IMR-90 (cell line): ENCODE data around the gene CTSC. TPM values are rescaled to one million over a fixed set of nuclear protein-coding genes. Genes with fewer than 3 reads are reported as not detected.

Source experiments
- ATAC-seq: fragments of 200-7000 bp; cut with Tn5 transposase; 2 replicates; pipeline ENCODE4 v1.9.1; 2020; ENCODE audit warnings: low read depth, mild to moderate bottlenecking, moderate library complexity
- BruUV-seq: library from RNA; stranded (reverse); fragments of 400-500 nt; replicated peaks from 2 replicates; lab custom pipeline; 2021; lab: Mats Ljungman, UMichigan
- CTCF ChIA-PET: fragments of 300-600 bp; formaldehyde crosslinking; extraction: SDS; loops from one replicate; lab custom pipeline; 2021; ENCODE audit warnings: antibody characterized with exemption; lab: Yijun Ruan, JAX
- POLR2A ChIA-PET: fragments of 300-600 bp; sonication (Branson Sonifier 250); formaldehyde crosslinking; loops from one replicate; lab custom pipeline; 2022; ENCODE audit warnings: antibody characterized with exemption; ENCODE audit not compliant: unreplicated experiment; lab: Charles Lee
- DNase-seq: peaks from one replicate; pipeline ENCODE4 v3.0.0; 2013
- H2AFZ ChIP-seq: replicated peaks from 2 replicates; pipeline ENCODE3; 2013; ENCODE audit warnings: low read length, mild to moderate bottlenecking; ENCODE audit not compliant: poor library complexity
- H2AK5ac ChIP-seq: 2 replicates; pipeline ENCODE4 v1.6.1; 2013; ENCODE audit warnings: low read depth, low read length, inconsistent platforms
- H2AK9ac ChIP-seq: replicated peaks from 2 replicates; pipeline ENCODE3; 2013; ENCODE audit warnings: mild to moderate bottlenecking, low read depth, low read length, moderate library complexity; ENCODE audit not compliant: poor library complexity
- H2BK120ac ChIP-seq: 2 replicates; pipeline ENCODE4 v1.6.1; 2013; ENCODE audit warnings: low read depth, low read length, inconsistent platforms
- H2BK15ac ChIP-seq: 3 replicates; pipeline ENCODE4 v1.6.1; 2013; ENCODE audit warnings: low read depth, low read length, inconsistent platforms
- H2BK20ac ChIP-seq: 2 replicates; pipeline ENCODE4 v1.6.1; 2013; ENCODE audit warnings: low read depth, mild to moderate bottlenecking, inconsistent platforms, low read length, moderate library complexity
- H2BK5ac ChIP-seq: 2 replicates; pipeline ENCODE4 v1.6.1; 2013; ENCODE audit warnings: mild to moderate bottlenecking, low read depth, low read length, inconsistent platforms; ENCODE audit not compliant: poor library complexity, severe bottlenecking
- H3K14ac ChIP-seq: replicated peaks from 2 replicates; pipeline ENCODE4 v1.6.1; 2013; ENCODE audit warnings: low read depth, low read length, inconsistent platforms
- H3K18ac ChIP-seq: 2 replicates; pipeline ENCODE4 v1.6.1; 2013; ENCODE audit warnings: low read depth, low read length, control low read depth
- H3K23ac ChIP-seq: 2 replicates; pipeline ENCODE4 v1.6.1; 2013; ENCODE audit warnings: low read depth, low read length, inconsistent platforms
- H3K27ac ChIP-seq: 2 replicates; pipeline ENCODE4 v1.5.1; 2013; ENCODE audit warnings: mild to moderate bottlenecking, control low read depth, low read length; ENCODE audit not compliant: insufficient read depth
- H3K27me3 ChIP-seq: 2 replicates; pipeline ENCODE4 v1.6.1; 2013; ENCODE audit warnings: low read length; ENCODE audit not compliant: control insufficient read depth, insufficient read depth
- H3K36me3 ChIP-seq: 2 replicates; pipeline ENCODE4 v1.6.1; 2013; ENCODE audit warnings: low read length, mixed read lengths; ENCODE audit not compliant: control insufficient read depth, insufficient read depth
- H3K4ac ChIP-seq: 2 replicates; pipeline ENCODE4 v1.6.1; 2013; ENCODE audit warnings: low read depth, low read length, inconsistent platforms
- H3K4me1 ChIP-seq: 2 replicates; pipeline ENCODE4 v1.6.1; 2013; ENCODE audit warnings: low read length, mixed read lengths; ENCODE audit not compliant: control insufficient read depth, insufficient read depth
- H3K4me2 ChIP-seq: 2 replicates; pipeline ENCODE4 v1.6.1; 2013; ENCODE audit warnings: low read depth, mild to moderate bottlenecking, control low read depth, low read length, moderate library complexity
- H3K4me3 ChIP-seq: 2 replicates; pipeline ENCODE4 v1.5.1; 2013; ENCODE audit warnings: low read depth, mild to moderate bottlenecking, control low read depth, low read length, moderate library complexity; ENCODE audit not compliant: insufficient read depth
- H3K56ac ChIP-seq: 2 replicates; pipeline ENCODE4 v1.6.1; 2013; ENCODE audit warnings: low read length, inconsistent platforms; ENCODE audit not compliant: insufficient read depth; ENCODE audit errors: extremely low read depth
- H3K79me1 ChIP-seq, 2 experiments: 2 replicates each; pipeline ENCODE4 v1.6.1; 2013; ENCODE audit warnings: low read length in 2 of 2, inconsistent platforms in 1 of 2, low read depth in 1 of 2
- H3K9ac ChIP-seq: 2 replicates; pipeline ENCODE4 v1.6.1; 2013; ENCODE audit warnings: low read depth, low read length, control low read depth
- H3K9me1 ChIP-seq: 2 replicates; pipeline ENCODE4 v1.6.1; 2013; ENCODE audit warnings: low read length, inconsistent platforms; ENCODE audit not compliant: insufficient read depth
- H3K9me3 ChIP-seq: 2 replicates; pipeline ENCODE4 v1.6.1; 2013; ENCODE audit warnings: low read length; ENCODE audit not compliant: control insufficient read depth, insufficient read depth
- H4K20me1 ChIP-seq: 2 replicates; pipeline ENCODE4 v1.6.1; 2013; ENCODE audit warnings: low read length, inconsistent platforms; ENCODE audit not compliant: insufficient read depth
- H4K5ac ChIP-seq: 2 replicates; pipeline ENCODE4 v1.6.1; 2013; ENCODE audit warnings: mild to moderate bottlenecking, low read depth, low read length, control low read depth
- H4K8ac ChIP-seq, 2 experiments: 2 replicates each; pipeline ENCODE4 v1.6.1; 2013; ENCODE audit warnings: low read depth in 2 of 2, low read length in 2 of 2, control low read depth in 1 of 2, inconsistent platforms in 1 of 2
- H4K91ac ChIP-seq: 2 replicates; pipeline ENCODE4 v1.6.1; 2013; ENCODE audit warnings: low read depth, low read length, inconsistent platforms; ENCODE audit not compliant: insufficient read depth
- CEBPB ChIP-seq: IDR thresholded peaks from 2 replicates; pipeline ENCODE4 v1.6.1; 2012; ENCODE audit warnings: low read depth, low read length, improper control_type of control experiment
- CHD1 ChIP-seq: IDR thresholded peaks from 2 replicates; pipeline ENCODE4 v1.6.1; 2012; ENCODE audit warnings: low read depth, low read length, improper control_type of control experiment
- CTCF ChIP-seq: conservative IDR thresholded peaks from 2 replicates; pipeline ENCODE4 v1.5.1; 2012; ENCODE audit warnings: mild to moderate bottlenecking, low read depth, low read length, improper control_type of control experiment
- MAFK ChIP-seq: IDR thresholded peaks from 2 replicates; pipeline ENCODE4 v1.6.1; 2012; ENCODE audit warnings: low read depth, low read length, improper control_type of control experiment
- MXI1 ChIP-seq: IDR thresholded peaks from 2 replicates; pipeline ENCODE4 v1.6.1; 2012; ENCODE audit warnings: low read depth, mild to moderate bottlenecking, low read length, moderate library complexity, borderline replicate concordance
- NFE2L2 ChIP-seq: fragments of 150-350 bp; IDR thresholded peaks from 2 replicates; pipeline ENCODE4 v1.6.1; 2016; ENCODE audit warnings: low read depth, mild to moderate bottlenecking, low read length
- POLR2A ChIP-seq: IDR thresholded peaks from 2 replicates; pipeline ENCODE4 v1.6.1; 2012; ENCODE audit warnings: mild to moderate bottlenecking, low read depth, low read length
- RAD21 ChIP-seq: IDR thresholded peaks from 2 replicates; pipeline ENCODE4 v1.6.1; 2012; ENCODE audit warnings: low read length, improper control_type of control experiment
- RCOR1 ChIP-seq: IDR thresholded peaks from 2 replicates; pipeline ENCODE4 v1.6.1; 2012; ENCODE audit warnings: mild to moderate bottlenecking, low read length, improper control_type of control experiment; ENCODE audit not compliant: insufficient replicate concordance
- WGBS, 2 experiments: methylation state at CpG; one replicate each; pipeline versions ENCODE4 v1.1.5 to v1.1.7; 2013; ENCODE audit warnings: missing lambda C conversion rate in 2 of 2; ENCODE audit not compliant: insufficient read length in 1 of 2; ENCODE audit errors: extremely low coverage in 2 of 2; 5-methylcytosine and 5-hydroxymethylcytosine counted together
- dilution Hi-C: fragments of 300-500 bp; cut with HindIII; formaldehyde crosslinking; loops from one replicate; pipeline ENCODE4 v1.14.3; 2018; ENCODE audit warnings: low sequenced_read_pairs; ENCODE audit not compliant: unreplicated experiment
- in situ Hi-C: fragments of 300-500 bp; cut with MboI; formaldehyde crosslinking; loops from 3 replicates; pipeline ENCODE4 v1.14.3; 2019; ENCODE audit warnings: low sequenced_read_pairs, inconsistent platforms, mixed read lengths
- intact Hi-C: fragments of 100-400 bp; cut with micrococcal nuclease; formaldehyde crosslinking; loops from 2 replicates; pipeline ENCODE4 v1.10.0; 2022
- polyA plus RNA-seq, 3 experiments: library from polyadenylated mRNA; depleted of rRNA; stranded (reverse); fragments of >200 nt; gene quantifications; 2 replicates each; pipeline ENCODE4 v1.2.3, GENCODE V29; 2012; ENCODE audit warnings: low replicate concordance in 1 of 3
- total RNA-seq: library from RNA; depleted of rRNA; stranded (reverse); fragments of >200 nt; gene quantifications from 2 replicates; pipeline ENCODE4 v1.2.3, GENCODE V29; 2012
- TF ChIP-seq, protein P1 (sequence below): fragments of 150-350 bp; IDR thresholded peaks from 2 replicates; pipeline ENCODE4 v1.6.1; 2016; ENCODE audit warnings: low read depth, mild to moderate bottlenecking, low read length, moderate library complexity, borderline replicate concordance

Gene CTSC
- total and polyA plus RNA-seq, 2 of the 4 experiments (the other 2 are of a cell fraction): 208 to 299 TPM

GRCh38 chr11:88370782-88371181 lies 33.2 kb upstream of the CTSC start:
- no peak for DNase-seq
- H3K23ac ChIP-seq: no peak overlapping the region
- H3K9ac ChIP-seq: no peak overlapping the region
- H3K18ac ChIP-seq: no peak overlapping the region
- no peaks in the 10 kb centered on the region for H3K79me1 ChIP-seq
- no peaks in the 10 kb centered on the region for H3K9me1 ChIP-seq
- no peak overlapping the region for H2AK5ac ChIP-seq
- intact Hi-C loops: no loop called here
- no peak overlapping the region for H2BK120ac ChIP-seq
- H4K20me1 ChIP-seq: no peaks in the 10 kb centered on the region
- no CpG with 5 or more reads among the region's 2 CpGs for WGBS, 2 experiments
- no peak overlapping the region for H2AK9ac ChIP-seq
- H3K36me3 ChIP-seq: no peaks in the 10 kb centered on the region
- H3K4me3 ChIP-seq: no peak overlapping the region
- H4K8ac ChIP-seq: no peak overlapping the region
- no peak overlapping the region for H3K4me2 ChIP-seq
- dilution Hi-C loops: no loop called here
- no peak overlapping the region for H3K56ac ChIP-seq
- no peaks in the 10 kb centered on the region for H3K4me1 ChIP-seq
- no peak overlapping the region for H3K27ac ChIP-seq
- no peak overlapping the region for H2BK15ac ChIP-seq
- ATAC-seq: no peak
- in situ Hi-C loops: no loop called here
- no peak overlapping the region for H2BK20ac ChIP-seq
- H3K4ac ChIP-seq: no peak overlapping the region
- H2AFZ ChIP-seq: no peak overlapping the region
- BruUV-seq: no TSS peak
- no peaks in the 10 kb centered on the region for H3K9me3 ChIP-seq
- CTCF ChIA-PET: no interaction called here
- POLR2A ChIA-PET: no interaction called here
- no peak overlapping the region for H4K91ac ChIP-seq
- H4K5ac ChIP-seq: no peak overlapping the region
- no peak overlapping the region for H2BK5ac ChIP-seq
- no peak for TF ChIP-seq RAD21
- TF ChIP-seq, protein P1, sequence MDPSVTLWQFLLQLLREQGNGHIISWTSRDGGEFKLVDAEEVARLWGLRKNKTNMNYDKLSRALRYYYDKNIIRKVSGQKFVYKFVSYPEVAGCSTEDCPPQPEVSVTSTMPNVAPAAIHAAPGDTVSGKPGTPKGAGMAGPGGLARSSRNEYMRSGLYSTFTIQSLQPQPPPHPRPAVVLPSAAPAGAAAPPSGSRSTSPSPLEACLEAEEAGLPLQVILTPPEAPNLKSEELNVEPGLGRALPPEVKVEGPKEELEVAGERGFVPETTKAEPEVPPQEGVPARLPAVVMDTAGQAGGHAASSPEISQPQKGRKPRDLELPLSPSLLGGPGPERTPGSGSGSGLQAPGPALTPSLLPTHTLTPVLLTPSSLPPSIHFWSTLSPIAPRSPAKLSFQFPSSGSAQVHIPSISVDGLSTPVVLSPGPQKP: no peak
- no peak for TF ChIP-seq MXI1
- TF ChIP-seq POLR2A: no peak
- TF ChIP-seq RCOR1: no peak
- TF ChIP-seq NFE2L2: no peak
- TF ChIP-seq CHD1: no peak
- no peak for TF ChIP-seq CEBPB
- no peak for TF ChIP-seq MAFK
- no peak for TF ChIP-seq CTCF
- H3K14ac ChIP-seq: no peak overlapping the region
- H3K27me3 ChIP-seq: no peaks in the 10 kb centered on the region
